LNCAP (cell line): Measurements from ENCODE around the gene ENO2.

Experiments
- TF ChIP-seq, protein P1 (sequence below): fragments of 450-650 bp; IDR thresholded peaks from 2 replicates; pipeline ENCODE4 v1.5.1; 2017; ENCODE audit warnings: mild to moderate bottlenecking

The ENO2 gene

DNA sequence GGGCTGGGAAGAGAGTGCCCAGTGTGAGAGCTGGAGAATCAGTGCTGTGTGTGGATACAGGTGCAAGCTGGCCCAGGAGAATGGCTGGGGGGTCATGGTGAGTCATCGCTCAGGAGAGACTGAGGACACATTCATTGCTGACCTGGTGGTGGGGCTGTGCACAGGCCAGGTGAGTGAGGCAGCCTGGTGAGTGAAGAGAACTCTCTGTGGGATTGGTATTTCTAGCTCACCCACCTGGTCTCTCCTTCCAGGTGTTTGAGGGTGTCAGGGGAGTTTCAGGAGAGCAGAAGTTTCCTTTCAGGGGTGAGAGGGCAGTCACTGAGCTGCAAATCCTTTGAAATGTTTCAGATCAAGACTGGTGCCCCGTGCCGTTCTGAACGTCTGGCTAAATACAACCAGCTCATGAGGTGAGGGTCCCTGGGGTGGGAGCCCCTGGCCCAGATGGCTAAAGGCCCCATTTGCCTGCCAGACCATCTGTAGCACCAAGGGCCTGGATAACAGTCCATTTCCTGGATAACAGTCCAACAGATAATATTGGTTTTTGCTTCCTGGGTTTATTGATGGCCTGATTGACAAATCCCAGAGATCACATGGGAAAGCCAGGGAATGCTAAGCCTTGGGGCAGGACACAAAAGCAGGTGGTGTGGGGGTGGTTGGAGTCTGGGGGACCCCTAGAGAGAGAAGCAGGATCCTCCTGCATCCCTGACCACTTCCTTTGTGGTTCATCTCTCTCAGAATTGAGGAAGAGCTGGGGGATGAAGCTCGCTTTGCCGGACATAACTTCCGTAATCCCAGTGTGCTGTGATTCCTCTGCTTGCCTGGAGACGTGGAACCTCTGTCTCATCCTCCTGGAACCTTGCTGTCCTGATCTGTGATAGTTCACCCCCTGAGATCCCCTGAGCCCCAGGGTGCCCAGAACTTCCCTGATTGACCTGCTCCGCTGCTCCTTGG lies 7.9 kb downstream of the ENO2 start:
- TF ChIP-seq, protein P1, sequence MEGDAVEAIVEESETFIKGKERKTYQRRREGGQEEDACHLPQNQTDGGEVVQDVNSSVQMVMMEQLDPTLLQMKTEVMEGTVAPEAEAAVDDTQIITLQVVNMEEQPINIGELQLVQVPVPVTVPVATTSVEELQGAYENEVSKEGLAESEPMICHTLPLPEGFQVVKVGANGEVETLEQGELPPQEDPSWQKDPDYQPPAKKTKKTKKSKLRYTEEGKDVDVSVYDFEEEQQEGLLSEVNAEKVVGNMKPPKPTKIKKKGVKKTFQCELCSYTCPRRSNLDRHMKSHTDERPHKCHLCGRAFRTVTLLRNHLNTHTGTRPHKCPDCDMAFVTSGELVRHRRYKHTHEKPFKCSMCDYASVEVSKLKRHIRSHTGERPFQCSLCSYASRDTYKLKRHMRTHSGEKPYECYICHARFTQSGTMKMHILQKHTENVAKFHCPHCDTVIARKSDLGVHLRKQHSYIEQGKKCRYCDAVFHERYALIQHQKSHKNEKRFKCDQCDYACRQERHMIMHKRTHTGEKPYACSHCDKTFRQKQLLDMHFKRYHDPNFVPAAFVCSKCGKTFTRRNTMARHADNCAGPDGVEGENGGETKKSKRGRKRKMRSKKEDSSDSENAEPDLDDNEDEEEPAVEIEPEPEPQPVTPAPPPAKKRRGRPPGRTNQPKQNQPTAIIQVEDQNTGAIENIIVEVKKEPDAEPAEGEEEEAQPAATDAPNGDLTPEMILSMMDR, result no peak

DNA sequence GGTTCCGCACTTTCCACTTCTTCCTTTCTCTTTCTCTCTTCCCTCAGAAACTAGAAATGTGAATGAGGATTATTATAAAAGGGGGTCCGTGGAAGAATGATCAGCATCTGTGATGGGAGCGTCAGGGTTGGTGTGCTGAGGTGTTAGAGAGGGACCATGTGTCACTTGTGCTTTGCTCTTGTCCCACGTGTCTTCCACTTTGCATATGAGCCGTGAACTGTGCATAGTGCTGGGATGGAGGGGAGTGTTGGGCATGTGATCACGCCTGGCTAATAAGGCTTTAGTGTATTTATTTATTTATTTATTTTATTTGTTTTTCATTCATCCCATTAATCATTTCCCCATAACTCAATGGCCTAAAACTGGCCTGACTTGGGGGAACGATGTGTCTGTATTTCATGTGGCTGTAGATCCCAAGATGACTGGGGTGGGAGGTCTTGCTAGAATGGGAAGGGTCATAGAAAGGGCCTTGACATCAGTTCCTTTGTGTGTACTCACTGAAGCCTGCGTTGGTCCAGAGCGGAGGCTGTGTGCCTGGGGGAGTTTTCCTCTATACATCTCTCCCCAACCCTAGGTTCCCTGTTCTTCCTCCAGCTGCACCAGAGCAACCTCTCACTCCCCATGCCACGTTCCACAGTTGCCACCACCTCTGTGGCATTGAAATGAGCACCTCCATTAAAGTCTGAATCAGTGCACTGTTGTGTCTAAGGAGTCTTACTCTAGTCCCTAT lies 8.8 kb downstream of the ENO2 start:
- TF ChIP-seq, protein P1, result no peak

DNA sequence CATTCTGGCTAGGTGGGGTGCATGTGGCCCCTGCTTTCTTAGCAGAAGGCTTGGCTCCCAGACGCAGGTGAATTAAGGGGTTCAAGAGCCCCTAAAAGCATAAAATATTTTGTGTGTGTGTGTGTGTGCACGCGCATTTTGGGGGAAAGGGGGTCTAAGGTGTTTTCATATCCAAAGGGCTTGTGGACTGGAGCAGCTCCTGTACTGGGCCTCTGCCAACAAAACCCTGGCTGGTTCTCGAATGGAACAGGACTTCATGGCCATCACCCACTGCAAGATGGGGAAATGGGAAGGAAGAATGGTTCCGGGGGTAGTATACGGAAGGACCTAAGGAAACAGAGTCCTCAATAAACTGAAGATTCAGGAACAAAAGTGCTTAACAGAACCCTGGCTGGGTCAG lies 9.5 kb downstream of the ENO2 start:
- TF ChIP-seq, protein P1, result no peak

- TF ChIP-seq, protein P1, result no peak
These were observed 10.8 kb downstream of the ENO2 start for GRCh38 chr12:6925239-6925539.

DNA sequence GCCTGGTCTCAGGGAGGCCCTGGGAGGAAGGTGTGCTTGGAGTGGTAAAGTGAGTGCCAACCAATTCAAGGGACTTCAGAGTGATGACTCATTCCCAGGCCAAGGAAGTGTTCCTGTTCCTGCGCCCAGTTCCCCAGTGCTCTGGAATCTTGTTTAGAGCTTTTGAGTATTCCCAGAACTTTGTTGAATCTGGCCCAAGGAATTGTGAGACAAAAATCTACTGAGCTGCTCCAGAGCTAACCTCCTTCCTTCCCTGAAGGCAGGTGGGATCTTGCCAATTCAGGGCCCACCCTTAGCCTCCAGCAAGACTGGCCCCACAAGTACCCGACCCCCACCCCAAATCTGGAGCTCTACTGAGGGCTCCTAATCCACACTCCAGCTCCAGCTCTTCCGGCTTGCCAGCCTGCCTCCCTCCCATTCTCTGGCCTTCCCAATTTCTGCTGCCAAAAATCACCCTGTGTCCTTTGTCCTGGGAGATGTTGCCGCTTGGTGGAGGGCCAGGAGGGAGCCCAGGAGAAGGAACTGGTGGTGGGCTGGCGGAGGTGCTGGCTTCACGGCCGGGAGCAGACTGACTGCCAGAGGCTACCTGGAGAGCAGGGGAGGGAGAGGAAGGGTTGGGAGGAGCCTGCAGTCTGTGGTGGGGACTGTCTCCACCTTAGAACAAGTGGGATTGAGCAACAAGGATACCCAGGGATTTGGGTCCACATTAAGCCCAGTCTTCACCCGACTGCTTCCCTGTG lies 11.3 kb downstream of the ENO2 start:
- TF ChIP-seq, protein P1, result no peak

GRCh38 chr12:6927379-6928021 lies 13.1 kb downstream of the ENO2 start, which contains the start of gene ATN1:
TSS of gene ATN1 (plus strand) at chr12:6927959. CDS start at chr12:6934002, 6,043 bp downstream.
- TF ChIP-seq, protein P1, result no peak
